ENCODE results near the gene TRAPPC12. TPM values are rescaled to one million over a fixed set of nuclear protein-coding genes. Genes with fewer than 3 reads are reported as not detected.
"Not testable (repeated sequence)": the region's sequence is repeated elsewhere in the genome, so short reads cannot be mapped to it uniquely, and the experiment has no call there.

The TRAPPC12 gene
- total RNA-seq, 2 experiments from 2014 or later = 44.3 to 45.8 TPM

- DNase-seq = no peak
- H3K36me3 Mint-ChIP-seq (ENCODE audit: low read depth) = peaks cover 59% of the 10 kb centered on the region
- intact Hi-C loops (cut with micrococcal nuclease) = no loop called here
- H3K9me3 Mint-ChIP-seq = peaks cover 14% of the 10 kb centered on the region
- no peak overlapping the region for H3K4me3 Mint-ChIP-seq
- H3K4me1 Mint-ChIP-seq (ENCODE audit: low read depth) = no peaks in the 10 kb centered on the region
- no peak overlapping the region for H3K27ac Mint-ChIP-seq
- CTCF ChIA-PET = no interaction called here
- no peaks in the 10 kb centered on the region for H3K27me3 Mint-ChIP-seq (ENCODE audit: low read depth)
Measured at GRCh38 chr2:3349211-3349693, 30.2 kb upstream of the TRAPPC12 start.

- H3K9me3 Mint-ChIP-seq = peaks cover 12% of the 10 kb centered on the region
- CTCF ChIA-PET = no interaction called here
- DNase-seq = no peak
- H3K27ac Mint-ChIP-seq = no peak overlapping the region
- peaks cover 13% of the 10 kb centered on the region for H3K4me1 Mint-ChIP-seq (ENCODE audit: low read depth)
- H3K36me3 Mint-ChIP-seq (ENCODE audit: low read depth) = peaks cover 46% of the 10 kb centered on the region
- no peak overlapping the region for H3K4me3 Mint-ChIP-seq
- no peaks in the 10 kb centered on the region for H3K27me3 Mint-ChIP-seq (ENCODE audit: low read depth)
- intact Hi-C loops (cut with micrococcal nuclease) = no loop called here
Measured at GRCh38 chr2:3354986-3355385, 24.5 kb upstream of the TRAPPC12 start.

GRCh38 chr2:3355951-3356569, 23.4 kb upstream of the TRAPPC12 start:
- Mint-ChIP-seq H3K4me3 (no peak overlapping the region), H3K27me3 (ENCODE audit: low read depth) (no peaks in the 10 kb centered on the region), H3K27ac (no peak overlapping the region), H3K9me3 (peaks cover 5% of the 10 kb centered on the region), H3K36me3 (ENCODE audit: low read depth) (peaks cover 37% of the 10 kb centered on the region), H3K4me1 (ENCODE audit: low read depth) (peaks cover 16% of the 10 kb centered on the region)
- no peak for DNase-seq
- CTCF ChIA-PET = no interaction called here
- intact Hi-C loops (cut with micrococcal nuclease) = no loop called here

- H3K4me3 Mint-ChIP-seq = no peak overlapping the region
- no peak overlapping the region for H3K27ac Mint-ChIP-seq
- H3K36me3 Mint-ChIP-seq (ENCODE audit: low read depth) = peaks cover 30% of the 10 kb centered on the region
- peaks cover 18% of the 10 kb centered on the region for H3K4me1 Mint-ChIP-seq (ENCODE audit: low read depth)
- CTCF ChIA-PET = no interaction called here
- DNase-seq = no peak
- intact Hi-C loops (cut with micrococcal nuclease) = no loop called here
- H3K9me3 Mint-ChIP-seq = peaks cover 5% of the 10 kb centered on the region
- H3K27me3 Mint-ChIP-seq (ENCODE audit: low read depth) = no peaks in the 10 kb centered on the region
Measured at GRCh38 chr2:3356799-3357198, 22.7 kb upstream of the TRAPPC12 start.

GRCh38 chr2:3357446-3357845, 22.0 kb upstream of the TRAPPC12 start:
- CTCF ChIA-PET = not testable (repeated sequence)

GRCh38 chr2:3357926-3358325, 21.6 kb upstream of the TRAPPC12 start:
- intact Hi-C loops (cut with micrococcal nuclease) = no loop called here
- H3K36me3 Mint-ChIP-seq (ENCODE audit: low read depth) = peaks cover 21% of the 10 kb centered on the region
- no peak overlapping the region for H3K4me3 Mint-ChIP-seq
- CTCF ChIA-PET = interaction anchor here (0.8 kb wide), 1 partner anchor 221 kb away, joined by 3 read pairs; no protein-coding TSS in a partner anchor
- H3K4me1 Mint-ChIP-seq (ENCODE audit: low read depth) = peaks cover 26% of the 10 kb centered on the region
- peaks cover 2% of the 10 kb centered on the region for H3K9me3 Mint-ChIP-seq
- H3K27ac Mint-ChIP-seq = no peak overlapping the region
- no peaks in the 10 kb centered on the region for H3K27me3 Mint-ChIP-seq (ENCODE audit: low read depth)
- no peak for DNase-seq

More at GRCh38 chr2:3357446-3357845, 22.0 kb upstream of the TRAPPC12 start:
- H3K4me3 Mint-ChIP-seq; intact Hi-C loops (cut with micrococcal nuclease); H3K27me3 Mint-ChIP-seq (ENCODE audit: low read depth); DNase-seq; H3K27ac Mint-ChIP-seq; H3K9me3 Mint-ChIP-seq: not testable (repeated sequence)
- Mint-ChIP-seq H3K4me1 (ENCODE audit: low read depth) (peaks cover 23% of the 10 kb centered on the region), H3K36me3 (ENCODE audit: low read depth) (peaks cover 26% of the 10 kb centered on the region)

- Mint-ChIP-seq H3K36me3 (ENCODE audit: low read depth) (peaks cover 7% of the 10 kb centered on the region), H3K27me3 (ENCODE audit: low read depth) (no peaks in the 10 kb centered on the region), H3K4me1 (ENCODE audit: low read depth) (peaks cover 38% of the 10 kb centered on the region), H3K9me3 (no peaks in the 10 kb centered on the region), H3K27ac (no peak overlapping the region), H3K4me3 (no peak overlapping the region)
- intact Hi-C loops (cut with micrococcal nuclease) = no loop called here
- DNase-seq = no peak
- CTCF ChIA-PET = no interaction called here
Measured at GRCh38 chr2:3361518-3362389, 17.7 kb upstream of the TRAPPC12 start.

- H3K4me1 Mint-ChIP-seq (ENCODE audit: low read depth) = peaks cover 38% of the 10 kb centered on the region
- intact Hi-C loops (cut with micrococcal nuclease) = no loop called here
- H3K4me3 Mint-ChIP-seq = no peak overlapping the region
- peaks cover 12% of the 10 kb centered on the region for H3K36me3 Mint-ChIP-seq (ENCODE audit: low read depth)
- CTCF ChIA-PET = interaction anchor here (0.6 kb wide), 1 partner anchor 257 kb away, joined by 6 read pairs; no protein-coding TSS in a partner anchor
- no peak overlapping the region for H3K27ac Mint-ChIP-seq
- DNase-seq = no peak
- H3K27me3 Mint-ChIP-seq (ENCODE audit: low read depth) = no peaks in the 10 kb centered on the region
- H3K9me3 Mint-ChIP-seq = no peaks in the 10 kb centered on the region
Measured at GRCh38 chr2:3365219-3365618, 14.3 kb upstream of the TRAPPC12 start.

- DNase-seq = no peak
- Mint-ChIP-seq H3K4me1 (ENCODE audit: low read depth) (peaks cover 22% of the 10 kb centered on the region), H3K4me3 (no peak overlapping the region)
Measured at GRCh38 chr2:3368261-3368722, 11.2 kb upstream of the TRAPPC12 start.

GRCh38 chr2:3369340-3370181, 9.9 kb upstream of the TRAPPC12 start:
- Mint-ChIP-seq H3K36me3 (ENCODE audit: low read depth) (peaks cover 11% of the 10 kb centered on the region), H3K4me1 (ENCODE audit: low read depth) (peaks cover 22% of the 10 kb centered on the region)
- H3K27ac Mint-ChIP-seq; intact Hi-C loops (cut with micrococcal nuclease); H3K9me3 Mint-ChIP-seq; CTCF ChIA-PET; DNase-seq; H3K27me3 Mint-ChIP-seq (ENCODE audit: low read depth); H3K4me3 Mint-ChIP-seq: not testable (repeated sequence)

More at GRCh38 chr2:3368261-3368722, 11.2 kb upstream of the TRAPPC12 start:
- Mint-ChIP-seq H3K27me3 (ENCODE audit: low read depth) (no peaks in the 10 kb centered on the region), H3K9me3 (no peaks in the 10 kb centered on the region), H3K36me3 (ENCODE audit: low read depth) (peaks cover 12% of the 10 kb centered on the region), H3K27ac (no peak overlapping the region)
- intact Hi-C loops (cut with micrococcal nuclease) = no loop called here
- CTCF ChIA-PET = no interaction called here

- H3K9me3 Mint-ChIP-seq = no peaks in the 10 kb centered on the region
- CTCF ChIA-PET = no interaction called here
- peaks cover 37% of the 10 kb centered on the region for H3K4me1 Mint-ChIP-seq (ENCODE audit: low read depth)
- intact Hi-C loops (cut with micrococcal nuclease) = loop anchor here (1.0 kb wide), 6 partner anchors 85 to 764 kb away; partner anchors contain the start of genes RNASEH1 and RPS7
- peak overlapping the region; percentile 94 for H3K27ac Mint-ChIP-seq
- H3K36me3 Mint-ChIP-seq (ENCODE audit: low read depth) = peaks cover 2% of the 10 kb centered on the region
- H3K27me3 Mint-ChIP-seq (ENCODE audit: low read depth) = no peaks in the 10 kb centered on the region
- DNase-seq = no peak
- peak overlapping the region; percentile 97 for H3K4me3 Mint-ChIP-seq
Measured at GRCh38 chr2:3376821-3377220, 2.7 kb upstream of the TRAPPC12 start.

GRCh38 chr2:3377279-3377611, 2.2 kb upstream of the TRAPPC12 start:
- H3K9me3 Mint-ChIP-seq = no peaks in the 10 kb centered on the region
- H3K27me3 Mint-ChIP-seq (ENCODE audit: low read depth) = no peaks in the 10 kb centered on the region
- intact Hi-C loops (cut with micrococcal nuclease) = loop anchor here (1.0 kb wide), 6 partner anchors 85 to 764 kb away; partner anchors contain the start of genes RNASEH1 and RPS7
- peak overlapping the region; percentile 97 for H3K4me3 Mint-ChIP-seq
- peak; percentile 44 for DNase-seq
- peak overlapping the region; percentile 94 for H3K27ac Mint-ChIP-seq
- H3K4me1 Mint-ChIP-seq (ENCODE audit: low read depth) = peaks cover 37% of the 10 kb centered on the region
- peaks cover 2% of the 10 kb centered on the region for H3K36me3 Mint-ChIP-seq (ENCODE audit: low read depth)
- CTCF ChIA-PET = interaction anchor here (0.9 kb wide), 1 partner anchor 274 kb away, joined by 3 read pairs; no protein-coding TSS in a partner anchor

Data from activated naive CD4-positive, alpha-beta T cell treated with anti-CD3 and anti-CD28 coated beads for 36 hours (primary cell).